HG03571 (cell line): ENCODE results near the gene COX6B2.
"Not testable (repeated sequence)": the region's sequence is repeated elsewhere in the genome, so short reads cannot be mapped to it uniquely, and the experiment has no call there.

Source experiments
- ATAC-seq: cut with Tn5 transposase; IDR thresholded peaks from one replicate; pipeline ENCODE4 v1.9.1; 2021; ENCODE audit not compliant: unreplicated experiment

COX6B2 gene

GRCh38 chr19:55345101-55345817 lies 9.3 kb downstream of the COX6B2 start:
- no peak for ATAC-seq

- ATAC-seq = no peak
These were observed 10.1 kb downstream of the COX6B2 start for GRCh38 chr19:55344444-55344843.

- no peak for ATAC-seq
These were observed 12.7 kb downstream of the COX6B2 start for GRCh38 chr19:55341595-55342531.

GRCh38 chr19:55341171-55341588 lies 13.3 kb downstream of the COX6B2 start:
- no peak for ATAC-seq

- no peak for ATAC-seq
These were observed 13.8 kb downstream of the COX6B2 start for GRCh38 chr19:55340784-55341147.

- no peak for ATAC-seq
These were observed 14.4 kb downstream of the COX6B2 start for GRCh38 chr19:55339889-55340783.

- ATAC-seq = peak; percentile 78
These were observed 15.2 kb downstream of the COX6B2 start, which contains the start of gene KMT5C for GRCh38 chr19:55339105-55339888. KMT5C (plus strand) TSS chr19:55339876; CDS start chr19:55341937, 2,061 bp downstream.

GRCh38 chr19:55336101-55336500 lies 18.4 kb downstream of the COX6B2 start:
- ATAC-seq = no peak

GRCh38 chr19:55333870-55334269 lies 20.6 kb downstream of the COX6B2 start:
- no peak for ATAC-seq

GRCh38 chr19:55329791-55330190 lies 24.7 kb downstream of the COX6B2 start:
- not testable (repeated sequence) for ATAC-seq

GRCh38 chr19:55328774-55329318 lies 25.7 kb downstream of the COX6B2 start:
- ATAC-seq = not testable (repeated sequence)

- ATAC-seq = no peak
These were observed 29.3 kb downstream of the COX6B2 start, which contains the start of gene TMEM150B for GRCh38 chr19:55325172-55325571. TMEM150B (minus strand) TSS chr19:55325341; CDS start chr19:55321036, 4,305 bp downstream.

GRCh38 chr19:55324662-55325061 lies 29.9 kb downstream of the COX6B2 start:
- no peak for ATAC-seq

- no peak for ATAC-seq
These were observed 32.2 kb downstream of the COX6B2 start for GRCh38 chr19:55322204-55322885.

- no peak for ATAC-seq
These were observed 32.9 kb downstream of the COX6B2 start for GRCh38 chr19:55321466-55322137.

GRCh38 chr19:55320844-55321419 lies 33.6 kb downstream of the COX6B2 start:
- no peak for ATAC-seq

- no peak for ATAC-seq
These were observed 34.7 kb downstream of the COX6B2 start for GRCh38 chr19:55319785-55320184.

GRCh38 chr19:55316646-55317045 lies 37.9 kb downstream of the COX6B2 start:
- no peak for ATAC-seq
